ENCODE results near the gene MAOA.
A peak's percentile ranks its signal among the peaks of the same experiment; 100 is the strongest.

The MAOA gene

DNA sequence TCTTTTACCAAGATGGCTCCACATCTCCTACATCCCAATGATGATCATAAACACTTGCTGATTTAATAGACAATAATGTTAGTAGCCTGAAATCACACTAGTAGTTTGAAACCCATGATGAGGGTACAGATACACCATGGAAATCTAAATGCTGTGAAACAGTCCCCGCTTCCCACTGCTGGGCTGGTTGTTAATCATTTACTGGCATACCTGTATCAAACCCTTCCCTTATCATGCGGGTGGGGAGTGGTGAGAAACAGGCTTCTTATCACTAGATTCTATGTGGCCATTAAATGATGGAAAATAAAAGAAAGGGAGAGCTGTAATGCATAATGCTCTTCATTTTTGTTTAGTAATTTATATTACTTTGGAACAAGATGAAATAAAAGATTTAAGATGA, 21.9 kb downstream of the MAOA start:
- no peak for DNase-seq
- no CpG with 5 or more reads among the region's 2 CpGs for WGBS (ENCODE audit: insufficient coverage)
- Histone ChIP-seq H3K36me3 (ENCODE audit: control insufficient read depth in 4 of 4, insufficient read depth in 4 of 4, low read length in 3 of 4) (no peaks in the 10 kb centered on the region), H3K4me3 (ENCODE audit: control insufficient read depth in 1 of 7, extremely low read depth in 1 of 7, insufficient read depth in 4 of 7, low read depth in 2 of 7, low read length in 6 of 7) (no peak overlapping the region), H3K9me3 (ENCODE audit: control extremely low read depth in 1 of 5, control insufficient read depth in 4 of 5, insufficient read depth in 2 of 5, low read depth in 1 of 5, low read length in 4 of 5) (no peaks in the 10 kb centered on the region), H3K27me3 (replicated peaks in 2 of 5; ENCODE audit: control insufficient read depth in 4 of 5, insufficient read depth in 5 of 5, low read length in 4 of 5) (no peaks in the 10 kb centered on the region), H3K4me1 (ENCODE audit: control extremely low read depth in 1 of 4, control insufficient read depth in 4 of 4, insufficient read depth in 4 of 4, low read length in 3 of 4) (no peaks in the 10 kb centered on the region), H3K27ac (ENCODE audit: insufficient read depth in 1 of 2, low read depth in 1 of 2, low read length in 2 of 2, poor library complexity in 1 of 2, severe bottlenecking in 2 of 2) (no peak overlapping the region)
- ChIA-PET CTCF (no interaction called here), POLR2A (no interaction called here)

DNA sequence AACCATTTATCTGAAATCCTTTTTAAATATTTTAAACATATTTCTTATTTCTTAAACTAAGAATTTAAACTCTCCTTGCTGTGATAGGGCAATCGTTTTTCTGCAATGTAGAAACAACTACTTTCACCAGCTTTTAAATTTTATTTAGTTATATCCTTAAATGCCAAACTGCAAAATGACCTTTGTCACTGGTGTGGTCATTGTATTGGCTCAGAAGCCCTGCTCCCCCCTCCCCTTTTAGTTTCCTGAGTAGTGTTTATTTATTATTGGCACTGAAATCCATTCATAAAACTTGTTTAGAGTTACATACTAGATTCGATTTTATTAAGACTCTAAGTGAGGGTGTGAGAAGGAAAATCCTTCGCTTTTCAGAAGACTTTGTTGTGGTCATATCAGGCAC, 23.0 kb downstream of the MAOA start:
- H3K27me3 ChIP-seq (replicated peaks in 2 of 5; ENCODE audit: control insufficient read depth in 4 of 5, insufficient read depth in 5 of 5, low read length in 4 of 5) = no peaks in the 10 kb centered on the region
- H3K36me3 ChIP-seq (ENCODE audit: control insufficient read depth in 4 of 4, insufficient read depth in 4 of 4, low read length in 3 of 4) = no peaks in the 10 kb centered on the region
- no peak for DNase-seq
- no CpG with 5 or more reads among the region's 3 CpGs for WGBS (ENCODE audit: insufficient coverage)
- no peak overlapping the region for H3K27ac ChIP-seq (ENCODE audit: insufficient read depth in 1 of 2, low read depth in 1 of 2, low read length in 2 of 2, poor library complexity in 1 of 2, severe bottlenecking in 2 of 2)
- POLR2A ChIA-PET = no interaction called here
- H3K4me3 ChIP-seq (ENCODE audit: control insufficient read depth in 1 of 7, extremely low read depth in 1 of 7, insufficient read depth in 4 of 7, low read depth in 2 of 7, low read length in 6 of 7) = no peak overlapping the region
- no peaks in the 10 kb centered on the region for H3K9me3 ChIP-seq (ENCODE audit: control extremely low read depth in 1 of 5, control insufficient read depth in 4 of 5, insufficient read depth in 2 of 5, low read depth in 1 of 5, low read length in 4 of 5)
- CTCF ChIA-PET = no interaction called here
- no peaks in the 10 kb centered on the region for H3K4me1 ChIP-seq (ENCODE audit: control extremely low read depth in 1 of 4, control insufficient read depth in 4 of 4, insufficient read depth in 4 of 4, low read length in 3 of 4)

DNA sequence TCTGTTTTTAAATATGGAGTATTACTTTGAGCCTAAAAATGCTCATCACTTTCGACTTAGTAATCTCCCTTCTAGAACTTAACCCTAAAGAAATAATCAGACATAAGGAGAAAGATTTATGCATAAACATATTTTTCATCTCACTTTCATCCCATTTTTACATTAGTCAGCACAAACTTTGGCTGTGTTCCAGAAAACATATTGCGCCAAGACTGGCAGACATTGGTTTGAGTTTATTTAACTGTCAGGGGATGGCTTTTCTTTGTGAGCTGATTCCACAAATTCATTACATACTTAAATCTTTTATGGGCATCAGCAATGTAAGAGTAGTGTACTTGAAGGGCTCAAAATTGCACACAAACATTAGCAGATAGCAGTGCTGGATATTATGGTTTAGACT, 23.7 kb downstream of the MAOA start:
- H3K4me1 ChIP-seq (ENCODE audit: control extremely low read depth in 1 of 4, control insufficient read depth in 4 of 4, insufficient read depth in 4 of 4, low read length in 3 of 4) = no peaks in the 10 kb centered on the region
- no CpG with 5 or more reads among the region's 2 CpGs for WGBS (ENCODE audit: insufficient coverage)

DNA sequence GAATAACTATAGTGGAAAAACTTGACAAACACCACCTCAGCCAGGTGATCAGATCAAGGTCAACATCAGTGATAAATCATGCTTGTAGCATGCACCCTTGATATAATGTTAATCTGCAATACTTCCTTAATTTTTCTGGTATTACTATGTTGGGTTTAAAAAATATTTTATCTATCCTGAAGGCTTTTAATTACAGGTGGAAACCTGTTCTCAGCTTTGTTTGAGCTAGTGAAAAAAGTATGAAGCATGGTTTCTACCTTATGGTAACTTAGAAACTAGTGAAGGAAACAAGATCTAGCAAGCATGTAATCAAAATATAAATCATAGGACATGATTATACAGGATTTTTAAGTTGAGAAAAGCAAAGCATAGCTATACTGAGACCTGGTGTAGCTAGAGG, 26.6 kb downstream of the MAOA start:
- Histone ChIP-seq H3K4me3 (ENCODE audit: control insufficient read depth in 1 of 7, extremely low read depth in 1 of 7, insufficient read depth in 4 of 7, low read depth in 2 of 7, low read length in 6 of 7) (no peak overlapping the region), H3K36me3 (ENCODE audit: control insufficient read depth in 4 of 4, insufficient read depth in 4 of 4, low read length in 3 of 4) (no peaks in the 10 kb centered on the region), H3K9me3 (ENCODE audit: control extremely low read depth in 1 of 5, control insufficient read depth in 4 of 5, insufficient read depth in 2 of 5, low read depth in 1 of 5, low read length in 4 of 5) (no peaks in the 10 kb centered on the region), H3K4me1 (ENCODE audit: control extremely low read depth in 1 of 4, control insufficient read depth in 4 of 4, insufficient read depth in 4 of 4, low read length in 3 of 4) (no peaks in the 10 kb centered on the region), H3K27ac (ENCODE audit: insufficient read depth in 1 of 2, low read depth in 1 of 2, low read length in 2 of 2, poor library complexity in 1 of 2, severe bottlenecking in 2 of 2) (no peak overlapping the region), H3K27me3 (replicated peaks in 2 of 5; ENCODE audit: control insufficient read depth in 4 of 5, insufficient read depth in 5 of 5, low read length in 4 of 5) (no peaks in the 10 kb centered on the region)
- POLR2A ChIA-PET = no interaction called here
- CTCF ChIA-PET = interaction anchor here (0.7 kb wide), 1 partner anchor 14 kb away, joined by 3 read pairs; no protein-coding TSS in a partner anchor
- DNase-seq = no peak

More for the DNA sequence above, 23.7 kb downstream of the MAOA start:
- DNase-seq = peak in 2 of 3 donors; percentile 28 to 44
- Histone ChIP-seq H3K4me3 (ENCODE audit: control insufficient read depth in 1 of 7, extremely low read depth in 1 of 7, insufficient read depth in 4 of 7, low read depth in 2 of 7, low read length in 6 of 7) (no peak overlapping the region), H3K9me3 (ENCODE audit: control extremely low read depth in 1 of 5, control insufficient read depth in 4 of 5, insufficient read depth in 2 of 5, low read depth in 1 of 5, low read length in 4 of 5) (no peaks in the 10 kb centered on the region), H3K27ac (ENCODE audit: insufficient read depth in 1 of 2, low read depth in 1 of 2, low read length in 2 of 2, poor library complexity in 1 of 2, severe bottlenecking in 2 of 2) (no peak overlapping the region), H3K27me3 (replicated peaks in 2 of 5; ENCODE audit: control insufficient read depth in 4 of 5, insufficient read depth in 5 of 5, low read length in 4 of 5) (no peaks in the 10 kb centered on the region), H3K36me3 (ENCODE audit: control insufficient read depth in 4 of 4, insufficient read depth in 4 of 4, low read length in 3 of 4) (no peaks in the 10 kb centered on the region)
- ChIA-PET CTCF (no interaction called here), POLR2A (no interaction called here)

DNA sequence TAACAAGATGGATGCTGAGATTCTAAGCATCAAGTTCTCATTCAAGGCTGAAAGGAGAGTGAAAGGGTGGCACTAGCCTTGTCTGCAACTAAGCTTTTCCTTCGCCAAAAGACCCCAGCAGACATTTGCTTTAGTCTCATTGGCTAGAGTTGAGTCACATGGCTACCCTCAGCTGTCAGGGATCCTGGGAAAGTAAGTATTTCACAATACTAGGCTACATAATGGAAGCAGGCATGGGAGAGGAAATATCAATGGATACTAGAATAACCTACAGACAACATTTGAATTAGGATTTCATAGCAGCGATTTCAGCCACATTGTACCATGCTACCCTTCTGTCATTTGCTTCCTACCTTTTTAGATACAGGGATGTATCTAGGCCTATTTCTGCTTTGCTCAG, 29.1 kb downstream of the MAOA start:
- no peaks in the 10 kb centered on the region for H3K27me3 ChIP-seq (replicated peaks in 2 of 5; ENCODE audit: control insufficient read depth in 4 of 5, insufficient read depth in 5 of 5, low read length in 4 of 5)
- H3K27ac ChIP-seq (ENCODE audit: insufficient read depth in 1 of 2, low read depth in 1 of 2, low read length in 2 of 2, poor library complexity in 1 of 2, severe bottlenecking in 2 of 2) = no peak overlapping the region
- H3K9me3 ChIP-seq (ENCODE audit: control extremely low read depth in 1 of 5, control insufficient read depth in 4 of 5, insufficient read depth in 2 of 5, low read depth in 1 of 5, low read length in 4 of 5) = no peaks in the 10 kb centered on the region
- WGBS (ENCODE audit: insufficient coverage) = 100% methylated on average over 1 of the region's 2 CpGs
- CTCF ChIA-PET = no interaction called here
- no peak for DNase-seq
- no peaks in the 10 kb centered on the region for H3K4me1 ChIP-seq (ENCODE audit: control extremely low read depth in 1 of 4, control insufficient read depth in 4 of 4, insufficient read depth in 4 of 4, low read length in 3 of 4)
- no peaks in the 10 kb centered on the region for H3K36me3 ChIP-seq (ENCODE audit: control insufficient read depth in 4 of 4, insufficient read depth in 4 of 4, low read length in 3 of 4)
- no peak overlapping the region for H3K4me3 ChIP-seq (ENCODE audit: control insufficient read depth in 1 of 7, extremely low read depth in 1 of 7, insufficient read depth in 4 of 7, low read depth in 2 of 7, low read length in 6 of 7)
- POLR2A ChIA-PET = no interaction called here

DNA sequence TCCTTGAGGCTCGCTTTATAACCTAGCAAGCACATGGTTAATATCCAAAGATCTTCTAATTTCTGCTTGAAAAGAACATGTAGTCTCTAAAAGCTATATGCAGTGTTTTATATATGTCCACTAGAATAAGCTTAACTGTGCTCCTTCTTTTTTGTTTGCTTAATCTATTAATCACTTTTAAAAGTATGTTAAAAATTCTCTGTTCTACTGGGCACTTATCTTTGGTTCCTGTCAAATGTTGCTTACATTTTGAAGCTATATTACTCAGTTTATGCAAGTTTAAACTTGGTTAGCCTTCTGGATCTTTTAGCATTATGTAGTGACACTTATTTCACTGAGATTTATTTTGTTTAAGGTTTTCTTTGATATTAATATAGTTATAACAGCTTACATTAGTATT, 32.5 kb downstream of the MAOA start:
- ChIA-PET POLR2A (no interaction called here), CTCF (no interaction called here)
- no peak overlapping the region for H3K27ac ChIP-seq (ENCODE audit: insufficient read depth in 1 of 2, low read depth in 1 of 2, low read length in 2 of 2, poor library complexity in 1 of 2, severe bottlenecking in 2 of 2)
- H3K4me1 ChIP-seq (ENCODE audit: control extremely low read depth in 1 of 4, control insufficient read depth in 4 of 4, insufficient read depth in 4 of 4, low read length in 3 of 4) = no peaks in the 10 kb centered on the region
- WGBS (ENCODE audit: insufficient coverage) = no CpG with 5 or more reads among the region's 1 CpG
- no peaks in the 10 kb centered on the region for H3K36me3 ChIP-seq (ENCODE audit: control insufficient read depth in 4 of 4, insufficient read depth in 4 of 4, low read length in 3 of 4)
- no peak overlapping the region for H3K4me3 ChIP-seq (ENCODE audit: control insufficient read depth in 1 of 7, extremely low read depth in 1 of 7, insufficient read depth in 4 of 7, low read depth in 2 of 7, low read length in 6 of 7)
- no peaks in the 10 kb centered on the region for H3K9me3 ChIP-seq (ENCODE audit: control extremely low read depth in 1 of 5, control insufficient read depth in 4 of 5, insufficient read depth in 2 of 5, low read depth in 1 of 5, low read length in 4 of 5)
- H3K27me3 ChIP-seq (replicated peaks in 2 of 5; ENCODE audit: control insufficient read depth in 4 of 5, insufficient read depth in 5 of 5, low read length in 4 of 5) = peaks cover 0 to 4% (median 0%) of the 10 kb centered on the region in 5 experiments
- DNase-seq = no peak

DNA sequence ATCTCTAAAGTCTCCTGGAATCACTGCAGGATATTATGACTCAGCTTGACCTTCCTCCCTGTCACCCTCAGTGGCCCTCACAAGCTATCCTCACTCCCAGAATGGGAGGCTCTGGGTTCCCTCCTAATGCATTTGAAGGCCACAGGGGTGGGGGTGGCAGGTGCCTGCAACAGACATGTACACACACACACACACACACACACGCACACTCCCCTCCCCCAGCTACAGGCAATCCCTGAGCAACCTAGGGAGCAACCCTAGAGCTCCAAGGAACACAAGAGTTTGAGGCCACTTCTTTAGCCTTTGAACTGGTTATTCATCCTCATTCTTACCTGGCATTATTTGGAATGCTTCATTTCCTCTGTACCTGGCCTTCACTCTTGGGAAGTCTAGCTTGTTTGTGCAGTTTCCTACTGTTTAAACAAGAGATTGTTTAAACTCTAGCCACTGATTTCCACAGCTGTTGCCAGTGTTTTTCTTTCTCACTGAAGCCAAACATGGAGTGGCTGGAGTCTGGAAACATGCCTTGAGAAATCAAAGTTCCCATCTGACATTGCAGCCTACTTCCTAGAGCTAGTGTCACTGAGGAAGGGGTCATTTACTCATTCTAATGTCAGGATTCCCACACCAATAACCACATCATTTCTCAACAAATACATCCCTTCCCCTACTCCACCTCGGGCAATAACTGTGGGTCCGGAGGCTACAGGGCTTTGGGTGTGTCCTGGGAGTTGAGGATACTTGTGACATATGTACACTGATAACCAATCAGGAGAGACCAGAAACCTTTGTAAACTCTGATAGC, 37.7 kb downstream of the MAOA start:
- CTCF ChIA-PET = no interaction called here
- POLR2A ChIA-PET = no interaction called here

More for the DNA sequence above, 37.7 kb downstream of the MAOA start:
- no CpG with 5 or more reads among the region's 3 CpGs for WGBS (ENCODE audit: insufficient coverage)
- H3K27me3 ChIP-seq (replicated peaks in 2 of 5; ENCODE audit: control insufficient read depth in 4 of 5, insufficient read depth in 5 of 5, low read length in 4 of 5) = peaks cover 0 to 5% (median 0%) of the 10 kb centered on the region in 5 experiments
- H3K4me3 ChIP-seq (ENCODE audit: control insufficient read depth in 1 of 7, extremely low read depth in 1 of 7, insufficient read depth in 4 of 7, low read depth in 2 of 7, low read length in 6 of 7) = no peak overlapping the region
- peaks cover 0 to 1% (median 0%) of the 10 kb centered on the region in 5 experiments for H3K9me3 ChIP-seq (ENCODE audit: control extremely low read depth in 1 of 5, control insufficient read depth in 4 of 5, insufficient read depth in 2 of 5, low read depth in 1 of 5, low read length in 4 of 5)
- no peaks in the 10 kb centered on the region for H3K36me3 ChIP-seq (ENCODE audit: control insufficient read depth in 4 of 4, insufficient read depth in 4 of 4, low read length in 3 of 4)
- no peaks in the 10 kb centered on the region for H3K4me1 ChIP-seq (ENCODE audit: control extremely low read depth in 1 of 4, control insufficient read depth in 4 of 4, insufficient read depth in 4 of 4, low read length in 3 of 4)
- DNase-seq = no peak
- H3K27ac ChIP-seq (ENCODE audit: insufficient read depth in 1 of 2, low read depth in 1 of 2, low read length in 2 of 2, poor library complexity in 1 of 2, severe bottlenecking in 2 of 2) = no peak overlapping the region

Measured in common myeloid progenitor, CD34-positive (primary cell).